IPS-NIHi11 (cell line): Measurements from ENCODE around the gene ZNF584.

Experiments used
- DNase-seq: peaks from one replicate; pipeline ENCODE4 v3.0.0; 2012; ENCODE audit warnings: mixed read lengths, low spot score

ZNF584 gene

DNA sequence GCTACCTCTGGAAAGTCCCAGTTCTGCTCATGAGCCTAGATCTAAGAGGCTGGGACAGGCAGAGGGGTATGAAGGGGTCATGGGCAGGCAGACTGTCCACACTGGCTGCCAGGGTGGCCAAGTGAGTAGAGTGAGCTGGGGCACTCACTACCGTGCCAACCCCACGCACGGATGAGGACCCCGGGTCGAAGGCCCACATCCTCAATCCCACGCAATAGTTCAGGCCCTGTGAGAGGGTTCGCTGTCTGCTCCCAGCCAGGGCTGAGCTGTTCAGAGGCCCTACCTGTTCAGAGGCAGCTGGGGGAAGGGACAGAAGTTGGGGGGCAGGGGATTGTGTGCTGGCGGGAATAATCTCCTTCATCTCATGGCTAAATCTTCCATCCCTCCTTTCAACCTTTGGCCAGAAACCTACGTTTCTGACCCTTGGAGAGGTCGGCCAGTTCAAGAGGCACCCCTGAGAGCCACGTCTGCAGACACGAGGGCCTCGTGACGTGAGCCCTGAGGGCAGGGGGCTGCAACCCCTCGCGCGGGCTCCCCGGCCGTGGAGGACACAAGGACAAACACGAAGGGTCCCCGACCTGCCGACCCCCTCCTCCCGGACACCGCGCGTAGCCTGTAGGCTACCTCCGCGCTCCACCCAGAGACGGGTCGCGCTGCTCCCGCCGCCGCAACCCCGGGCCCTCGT is 22.4 kb upstream of the ZNF584 start:
- DNase-seq, result no peak

DNA sequence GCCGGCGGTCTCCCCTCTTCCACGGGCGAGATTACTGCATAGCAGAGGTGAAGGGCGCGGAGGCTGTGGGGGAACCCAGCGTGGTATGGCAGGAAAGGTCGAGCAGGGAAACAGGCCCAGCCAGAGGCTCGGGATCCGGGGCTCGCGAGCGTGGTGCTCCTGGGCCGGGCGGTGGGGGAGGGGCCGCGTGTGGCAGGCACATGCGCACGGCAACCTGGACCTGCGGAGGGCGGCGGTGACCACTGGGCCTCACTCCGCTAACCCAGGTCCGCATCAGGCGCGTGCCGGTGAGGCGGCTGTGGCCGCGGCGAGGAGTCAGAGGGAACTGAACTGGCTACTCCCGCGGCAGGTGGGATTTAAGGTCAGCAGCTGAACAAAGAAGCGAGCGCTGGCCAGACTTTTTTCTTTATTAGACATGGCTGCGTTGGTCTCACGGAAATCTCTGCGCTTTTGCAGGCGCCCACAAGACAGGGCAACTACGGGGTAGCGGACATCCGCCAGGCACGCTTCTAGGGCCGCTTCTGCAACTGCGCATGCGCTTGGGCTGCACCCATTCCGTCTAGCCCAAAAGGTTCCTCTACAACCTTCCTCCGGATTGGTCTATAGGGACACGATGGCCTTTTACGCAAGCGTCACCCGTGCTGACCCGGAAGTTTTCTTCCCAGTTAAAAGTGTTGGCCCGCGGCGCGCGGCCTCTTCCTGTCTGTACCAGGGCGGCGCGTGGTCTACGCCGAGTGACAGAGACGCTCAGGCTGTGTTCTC is 21.7 kb upstream of the ZNF584 start, which contains the start of gene RPS5:
RPS5 (plus strand) TSS at position 694 of the 762 bp plus-strand sequence. CDS start 869 bp downstream, outside the sequence.
- peak; percentile 95 for DNase-seq

DNA sequence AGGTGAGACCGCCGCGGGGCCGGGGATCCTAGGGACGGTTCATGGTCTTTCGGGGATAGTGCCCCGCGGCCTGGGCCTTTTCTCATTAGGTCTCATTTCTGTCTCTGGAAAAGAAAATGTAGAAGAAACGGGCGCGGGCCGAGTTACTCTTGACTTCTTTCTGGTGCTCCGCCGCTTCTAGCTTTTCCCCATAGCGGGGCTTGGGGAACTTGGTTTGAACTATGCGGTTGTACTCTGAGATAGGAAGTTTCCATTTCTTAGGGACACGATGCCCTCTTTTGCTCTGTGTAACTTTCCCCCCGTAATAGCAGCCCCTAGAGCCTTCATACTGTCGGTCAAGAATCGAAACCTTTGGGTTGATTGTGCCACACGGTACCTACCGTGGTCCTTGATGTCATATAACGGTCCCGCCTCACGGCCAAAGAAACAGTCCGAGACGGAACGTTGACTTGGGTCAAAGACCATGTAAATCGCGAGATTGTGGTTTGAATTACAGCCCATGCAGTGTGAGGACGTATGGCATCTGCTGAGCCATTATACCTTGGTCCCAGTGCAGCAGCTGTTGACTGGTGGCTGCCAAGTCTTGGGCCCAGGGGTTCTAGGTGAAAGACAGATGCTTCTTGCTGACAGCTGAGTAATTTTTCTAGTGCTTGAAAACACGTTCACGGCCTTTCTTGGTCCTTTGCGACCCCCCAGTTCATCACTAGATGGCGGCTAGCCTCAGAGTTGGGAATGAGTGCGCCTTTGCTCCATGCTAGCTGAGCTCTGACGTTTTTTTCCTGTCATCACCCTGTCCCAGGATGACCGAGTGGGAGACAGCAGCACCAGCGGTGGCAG is 20.9 kb upstream of the ZNF584 start:
- DNase-seq, result no peak

DNA sequence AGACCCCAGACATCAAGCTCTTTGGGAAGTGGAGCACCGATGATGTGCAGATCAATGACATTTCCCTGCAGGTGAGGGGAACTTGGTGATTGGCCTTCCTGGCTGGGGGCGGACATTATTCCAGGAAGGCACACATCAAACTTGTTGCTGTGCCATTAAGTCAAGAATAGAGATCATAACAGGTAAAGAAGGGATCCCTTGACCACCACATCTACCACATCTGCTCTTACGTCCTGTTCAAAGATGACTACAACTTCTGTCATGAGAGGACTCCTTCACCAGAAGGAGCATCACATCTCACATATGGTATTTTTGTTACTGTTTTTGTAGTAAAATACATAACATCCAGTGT is 20.3 kb upstream of the ZNF584 start:
- DNase-seq, result no peak

DNA sequence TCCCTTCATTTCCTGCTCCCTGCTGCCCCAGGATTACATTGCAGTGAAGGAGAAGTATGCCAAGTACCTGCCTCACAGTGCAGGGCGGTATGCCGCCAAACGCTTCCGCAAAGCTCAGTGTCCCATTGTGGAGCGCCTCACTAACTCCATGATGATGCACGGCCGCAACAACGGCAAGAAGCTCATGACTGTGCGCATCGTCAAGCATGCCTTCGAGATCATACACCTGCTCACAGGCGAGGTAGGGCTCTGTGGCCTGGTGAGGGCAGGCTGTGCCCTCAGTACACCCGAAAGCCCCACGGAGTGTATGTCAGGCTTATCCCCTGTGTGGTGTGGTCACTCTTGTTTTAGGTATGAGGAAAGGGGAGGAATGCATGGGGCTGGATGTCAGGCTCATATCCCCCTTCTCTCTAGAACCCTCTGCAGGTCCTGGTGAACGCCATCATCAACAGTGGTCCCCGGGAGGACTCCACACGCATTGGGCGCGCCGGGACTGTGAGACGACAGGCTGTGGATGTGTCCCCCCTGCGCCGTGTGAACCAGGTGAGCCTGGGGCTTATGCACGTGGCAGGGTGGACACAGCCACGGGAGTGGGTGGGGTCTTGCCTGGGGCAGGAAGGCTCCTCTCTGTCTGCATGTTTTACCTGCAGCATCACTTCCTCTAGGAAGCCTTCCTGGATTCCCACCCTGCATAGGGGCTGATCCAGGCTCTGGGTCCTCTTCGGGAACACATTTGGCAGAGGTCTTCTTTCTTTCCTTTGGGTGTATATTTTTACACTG is 15.3 kb upstream of the ZNF584 start:
- no peak for DNase-seq

DNA sequence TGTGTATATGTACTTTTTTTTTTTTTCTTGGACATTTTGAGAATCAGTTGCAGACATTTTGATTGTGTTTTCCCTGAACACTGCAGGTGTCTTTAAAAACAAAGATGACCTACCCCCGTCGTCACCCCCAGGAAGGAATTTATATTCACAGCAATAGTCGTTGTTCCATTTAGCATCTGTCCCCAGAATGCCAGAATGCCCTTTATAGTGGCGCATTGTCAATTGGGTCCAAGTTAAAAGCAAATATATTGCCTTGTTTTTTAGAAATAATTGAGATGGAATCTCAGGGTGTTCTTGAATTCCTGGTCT is 14.8 kb upstream of the ZNF584 start:
- no peak for DNase-seq

DNA sequence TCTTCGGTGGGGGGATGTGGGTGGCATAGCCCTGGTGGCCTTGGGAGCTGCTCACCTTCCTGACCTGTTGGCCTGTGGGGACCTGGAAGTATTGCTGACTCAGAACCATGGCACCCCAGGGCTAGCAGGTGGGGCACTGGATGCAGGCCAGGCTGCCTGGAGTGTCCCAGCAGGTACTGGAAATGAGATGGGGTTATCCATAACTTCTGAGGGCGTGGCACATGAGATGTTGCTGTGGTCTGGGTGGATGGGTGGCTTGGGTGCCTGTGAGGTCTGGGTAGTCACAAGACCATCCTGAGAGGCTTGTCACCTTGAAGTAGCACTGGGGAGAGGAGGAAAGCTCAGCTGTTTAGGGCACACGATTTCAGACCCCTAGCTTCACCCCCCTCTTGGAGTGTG is 13.6 kb upstream of the ZNF584 start:
- no peak for DNase-seq

DNA sequence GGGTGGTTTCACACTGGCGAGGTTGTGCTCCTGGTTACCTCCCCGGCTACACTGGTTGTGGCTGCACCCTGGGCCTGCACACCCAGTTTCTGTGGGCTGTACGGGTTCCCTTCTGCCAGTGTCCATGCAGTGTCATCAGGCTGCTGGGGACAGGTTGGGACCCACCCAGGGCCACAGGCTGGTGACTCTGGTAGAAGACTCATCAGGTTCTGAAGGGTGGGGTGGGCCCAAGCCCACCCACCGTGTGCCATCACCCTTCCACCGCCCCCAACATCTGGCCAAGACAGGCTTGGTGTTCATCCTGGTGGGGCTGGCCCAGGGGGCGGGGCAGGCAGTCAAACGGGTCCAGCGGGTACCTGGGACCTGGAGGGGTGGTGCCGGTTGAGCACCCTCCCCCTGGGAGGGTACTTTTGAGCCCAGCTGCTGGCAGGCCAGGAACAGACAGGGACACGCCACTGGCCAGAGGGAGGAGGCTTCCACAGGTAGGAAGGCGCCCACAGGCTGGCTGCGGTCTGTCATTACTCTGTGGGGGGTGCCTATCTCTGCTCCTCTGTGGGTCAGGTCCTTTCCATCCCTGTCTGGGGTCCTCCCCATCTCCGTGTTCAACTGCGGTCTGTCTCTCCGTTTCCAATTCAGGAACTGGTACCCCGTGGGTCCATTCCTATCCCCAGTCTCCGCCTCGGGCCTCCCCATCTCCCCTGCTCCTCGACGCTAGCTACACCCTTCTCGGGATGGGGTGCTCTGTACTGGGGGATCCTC is 13.1 kb upstream of the ZNF584 start, which contains the start of gene RNF225:
RNF225 (plus strand) TSS at position 437 of the 759 bp plus-strand sequence. CDS start 434 bp downstream, outside the sequence.
- peak; percentile 76 for DNase-seq

DNA sequence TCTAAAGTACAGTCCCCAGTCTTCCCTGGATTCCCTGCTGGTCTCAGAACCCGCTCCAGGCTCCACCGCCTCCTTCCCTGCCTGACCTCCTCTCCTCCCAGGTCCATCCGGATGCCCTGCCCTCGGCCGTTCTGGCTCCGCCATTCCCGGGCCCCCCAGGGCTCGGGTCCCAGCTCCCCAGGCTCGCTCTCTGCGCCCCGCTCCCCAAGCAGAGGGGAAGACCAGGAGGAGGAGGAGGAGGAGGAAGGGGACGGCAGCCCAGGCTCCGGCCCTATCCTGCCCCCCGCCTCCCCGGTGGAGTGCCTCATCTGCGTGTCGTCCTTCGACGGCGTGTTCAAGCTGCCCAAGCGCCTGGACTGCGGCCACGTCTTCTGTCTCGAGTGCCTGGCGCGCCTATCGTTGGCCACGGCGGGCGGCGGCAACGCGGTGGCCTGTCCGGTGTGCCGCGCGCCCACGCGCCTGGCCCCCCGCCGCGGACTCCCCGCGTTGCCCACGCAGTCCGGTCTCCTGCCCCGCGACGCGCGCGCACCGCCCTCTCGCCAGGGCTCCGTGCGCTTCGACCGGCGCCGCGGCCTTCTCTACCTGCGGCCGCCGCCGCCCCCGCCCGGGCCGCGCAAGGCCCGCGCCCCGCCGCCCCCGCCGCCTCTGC is 12.3 kb upstream of the ZNF584 start:
- peak; percentile 35 for DNase-seq

DNA sequence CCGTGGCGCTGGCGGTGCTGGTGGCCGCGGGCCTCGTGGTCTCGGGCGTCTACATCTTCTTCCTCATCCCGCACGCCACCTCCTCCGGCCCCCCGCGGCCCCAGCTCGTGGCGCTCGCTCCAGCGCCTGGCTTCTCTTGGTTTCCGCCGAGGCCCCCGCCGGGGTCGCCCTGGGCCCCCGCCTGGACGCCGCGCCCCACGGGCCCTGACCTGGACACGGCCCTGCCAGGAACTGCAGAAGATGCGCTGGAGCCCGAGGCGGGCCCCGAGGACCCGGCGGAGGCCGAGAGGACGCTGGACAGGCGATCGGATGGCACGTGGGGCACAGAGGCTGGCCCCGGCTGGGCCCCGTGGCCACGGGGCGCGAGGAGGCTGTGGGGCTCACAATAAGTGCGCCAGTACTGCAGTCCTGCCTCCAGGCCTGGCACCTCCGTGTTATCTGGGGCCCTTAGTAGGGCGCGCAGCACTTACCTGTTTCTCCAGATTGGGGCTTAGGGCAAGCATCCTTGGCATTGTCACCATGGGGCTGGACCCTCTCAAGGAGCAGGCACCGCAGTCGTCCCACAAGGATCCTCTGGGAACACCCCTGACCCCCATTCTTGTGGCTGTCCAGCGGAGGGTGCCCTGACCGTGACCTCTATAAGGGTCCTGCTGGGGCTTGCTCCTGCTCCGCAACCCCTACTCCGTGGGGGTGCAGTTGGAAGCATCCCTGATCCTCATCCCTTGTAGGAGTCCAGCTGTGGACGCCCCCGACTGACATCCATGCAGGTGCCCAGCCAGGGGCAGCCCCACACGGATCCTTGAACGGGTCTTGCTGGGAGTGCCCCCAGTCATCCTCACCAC is 11.5 kb upstream of the ZNF584 start:
- peak; percentile 26 for DNase-seq

DNA sequence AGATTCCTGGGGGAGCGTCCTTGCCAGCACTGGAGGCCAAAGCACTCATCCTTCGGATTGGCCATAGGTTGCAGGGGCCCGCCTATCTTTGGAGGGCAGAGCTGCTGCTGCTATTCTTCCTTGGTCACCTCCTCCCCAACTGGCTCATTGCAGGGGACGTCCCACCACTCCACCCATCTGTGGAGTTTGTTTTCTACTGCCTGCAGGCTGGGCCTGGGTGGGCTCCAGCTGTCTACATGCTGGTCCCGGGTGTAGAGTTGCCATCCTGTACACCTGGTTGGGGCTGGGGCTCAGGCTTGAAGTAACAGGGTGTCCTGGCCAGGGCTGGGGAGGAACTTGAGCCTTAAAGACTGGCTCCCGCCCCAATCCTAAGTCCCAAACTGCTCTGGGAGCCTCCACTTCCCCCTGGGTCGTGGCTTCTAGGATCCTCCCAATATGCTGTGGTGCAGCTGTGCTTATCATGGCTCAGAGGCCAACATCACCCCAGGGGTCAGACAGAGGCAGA is 10.9 kb upstream of the ZNF584 start:
- DNase-seq, result no peak

DNA sequence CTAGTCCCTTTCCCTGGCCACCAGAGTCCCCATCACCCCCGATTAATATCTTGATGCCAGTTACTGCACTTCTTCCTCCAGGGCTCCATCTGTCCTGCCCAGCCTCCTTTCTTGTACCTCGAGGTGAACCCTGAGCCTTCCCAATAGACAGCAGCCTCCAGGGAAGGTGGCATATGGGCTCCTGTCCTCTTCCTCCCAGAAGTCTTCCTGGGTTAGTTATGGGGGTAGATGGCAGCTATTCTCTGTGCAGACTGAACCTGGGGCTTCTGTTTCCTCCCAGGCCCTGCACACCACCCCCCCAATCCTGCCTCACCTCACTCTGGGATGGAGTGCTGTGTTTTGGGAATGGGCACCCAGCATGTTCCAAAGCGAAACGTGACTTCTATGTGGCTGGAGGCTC is 10.4 kb upstream of the ZNF584 start:
- DNase-seq, result no peak

DNA sequence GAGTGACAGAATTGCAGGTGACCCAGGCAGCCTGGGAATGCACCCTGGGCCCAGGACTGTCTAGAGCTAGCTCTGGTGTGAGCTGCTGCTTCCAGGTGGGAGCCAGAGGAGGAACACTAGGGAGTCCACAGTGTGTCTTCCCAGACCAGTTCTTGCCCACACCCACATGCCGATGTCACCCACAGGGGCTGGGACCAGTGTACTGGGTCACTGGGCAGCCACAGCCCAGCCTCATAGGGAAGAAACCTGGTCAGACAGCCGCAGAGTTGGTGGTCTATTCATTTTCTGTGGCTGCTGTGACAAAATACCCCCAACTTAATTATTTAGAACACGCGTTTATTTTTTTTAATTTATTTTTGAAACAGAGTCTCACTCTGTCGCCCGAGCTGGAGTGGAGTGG is 9.9 kb upstream of the ZNF584 start:
- DNase-seq, result no peak

DNA sequence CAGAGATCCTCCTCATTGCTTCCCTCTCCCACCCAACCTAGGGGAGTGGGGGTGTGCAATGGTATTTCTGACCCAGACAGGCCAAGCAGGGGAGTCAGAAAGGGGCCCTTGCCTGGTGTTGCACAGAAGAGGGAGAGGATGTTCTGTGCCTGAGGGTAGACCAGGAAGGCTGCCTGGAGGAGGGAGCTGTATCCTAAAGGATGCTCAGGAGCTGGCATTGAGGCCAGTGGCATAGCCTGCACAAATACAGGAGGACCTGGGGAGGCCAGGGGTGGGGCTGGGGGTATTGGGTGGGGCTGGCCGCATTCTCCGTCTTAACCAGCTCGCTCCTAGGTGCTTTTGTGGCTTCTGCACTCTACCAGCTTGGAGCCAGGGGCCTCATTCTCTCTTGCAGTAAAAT is 8.5 kb upstream of the ZNF584 start:
- no peak for DNase-seq

DNA sequence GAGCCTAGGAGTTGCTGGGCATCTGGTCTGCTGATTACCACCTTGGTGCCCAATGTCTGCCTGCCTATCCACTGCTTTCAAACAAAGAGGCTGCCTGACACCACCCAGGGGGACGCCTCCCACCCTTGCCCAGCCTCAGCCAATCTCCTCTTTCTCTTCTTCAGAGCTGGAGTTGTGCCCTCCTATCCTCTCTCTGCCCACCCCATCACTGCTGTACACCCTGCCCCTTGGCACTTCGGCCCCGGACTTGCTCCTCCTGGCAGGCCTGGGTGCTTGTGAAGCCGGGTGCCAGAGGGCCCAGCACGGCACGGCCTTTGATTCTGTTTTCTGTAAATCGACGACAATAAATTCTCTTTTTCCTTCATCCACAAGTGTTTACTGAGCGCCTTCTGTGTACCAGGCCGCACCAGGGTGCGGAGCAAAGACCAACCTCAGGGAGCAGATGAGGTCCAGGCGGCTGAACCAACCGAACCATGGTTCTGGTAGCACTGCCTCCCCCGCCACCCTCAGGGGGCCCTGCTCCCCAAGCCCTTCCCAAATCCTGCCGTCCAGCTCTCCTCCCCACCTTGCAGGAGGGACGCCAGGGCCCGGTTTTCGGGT is 8.0 kb upstream of the ZNF584 start:
- DNase-seq, result no peak

DNA sequence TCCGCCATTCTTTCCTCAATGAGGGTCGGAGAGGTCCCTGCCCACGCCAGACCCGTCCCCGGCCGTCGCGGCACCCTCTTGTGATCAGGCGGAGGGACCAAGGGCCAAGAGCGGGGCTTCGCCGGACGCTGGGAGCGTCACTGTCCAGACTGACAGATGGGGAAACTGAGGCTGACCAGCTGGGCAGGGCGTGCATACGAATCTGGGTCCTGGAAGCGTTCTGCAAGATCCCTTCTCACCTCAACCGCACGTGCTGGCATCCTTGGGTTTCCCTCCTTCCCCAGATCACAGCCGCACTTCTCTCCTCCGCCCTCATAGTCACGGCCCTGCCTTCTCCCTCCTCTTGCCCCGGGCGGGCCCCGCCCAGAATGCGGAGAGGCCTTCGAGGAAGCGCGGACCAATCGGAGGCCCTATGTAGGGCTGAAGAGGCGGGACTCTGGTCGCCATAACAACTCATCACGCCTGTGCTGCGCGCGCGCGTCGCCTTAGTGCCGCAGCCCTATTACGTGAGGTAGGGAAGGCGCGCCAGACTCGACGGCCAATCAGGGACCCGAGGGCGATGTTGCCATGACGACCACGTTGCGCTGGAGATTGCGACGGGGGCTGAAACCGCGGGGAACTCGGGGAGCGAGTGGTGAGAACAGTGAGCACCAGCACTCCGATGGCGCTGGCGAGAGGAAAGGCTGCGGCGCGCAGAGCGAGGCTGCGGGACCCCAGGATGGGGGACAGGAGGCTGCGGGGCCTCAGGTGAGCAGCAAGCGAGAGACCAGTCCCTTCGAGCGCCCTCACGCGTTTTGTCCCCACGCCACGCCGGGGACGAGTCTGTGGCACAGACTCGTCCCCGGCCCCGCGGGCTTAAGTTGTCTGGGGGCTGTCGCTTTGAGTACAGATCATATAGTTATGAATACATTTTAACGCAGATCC is 7.3 kb upstream of the ZNF584 start:
- DNase-seq, result peak; percentile 97

DNA sequence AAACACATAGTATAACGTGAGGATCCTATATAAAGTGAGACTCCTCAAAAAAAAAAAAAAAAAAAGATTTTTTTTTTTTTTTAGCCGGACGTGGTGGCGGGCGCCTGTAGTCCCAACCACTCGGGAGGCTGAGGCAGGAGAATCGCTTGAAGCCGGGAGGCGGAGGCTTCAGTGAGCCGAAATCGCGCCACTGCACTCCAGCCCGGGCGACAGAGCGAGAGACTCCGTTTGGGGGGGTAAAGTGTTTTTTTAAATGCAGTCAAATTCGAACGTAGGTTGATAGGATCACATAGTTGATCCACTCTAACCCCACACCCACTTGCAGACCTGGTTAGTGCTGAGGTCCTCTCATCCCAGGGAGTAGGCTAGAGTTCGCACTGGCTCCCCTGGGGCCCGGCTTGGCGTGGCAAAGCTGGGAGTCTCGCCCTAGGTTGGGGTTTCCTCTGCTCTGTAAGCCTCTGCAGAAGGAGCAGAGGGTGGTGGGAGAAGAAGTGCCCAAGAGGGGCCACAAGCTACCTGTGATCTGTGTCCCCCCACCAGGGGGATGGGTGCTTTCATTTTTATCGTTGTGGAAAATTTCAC is 6.5 kb upstream of the ZNF584 start:
- DNase-seq, result no peak
